C4-2B (cell line): ENCODE measurements around the gene OR2B2.

ENCODE experiments used
- CTCF ChIP-seq: fragments of 450-650 bp; conservative IDR thresholded peaks from 2 replicates; pipeline ENCODE4 v1.5.1; 2017; ENCODE audit warnings: mild to moderate bottlenecking
- ZFX ChIP-seq: fragments of 450-650 bp; IDR thresholded peaks from 2 replicates; pipeline ENCODE4 v1.6.1; 2017

- no peak for TF ChIP-seq CTCF
- TF ChIP-seq ZFX, result no peak
Observed at GRCh38 chr6:27870291-27870870, 41.8 kb downstream of the OR2B2 start.
